Natural killer cell (primary cell): ENCODE results near the gene LILRA2. TPM values are rescaled to one million over a fixed set of nuclear protein-coding genes. Genes with fewer than 3 reads are reported as not detected.

Source experiments
- ATAC-seq, 3 donors: fragments of 150-1000 bp in 2 of 3; fragments of 200-7000 bp in 1 of 3; cut with Tn5 transposase; 1 replicate in 1 of 3; 2 replicates in 2 of 3; pipeline ENCODE4 v1.10.0; 2021; ENCODE audit warnings: mild to moderate bottlenecking in 2 of 3, moderate library complexity in 2 of 3
- DNase-seq, 2 donors: peaks; one replicate each; pipeline versions ENCODE4 v3.0.0 to v3.0.0-alpha.2; 2013 to 2021; ENCODE audit warnings: mixed read lengths in 1 of 2
- H3K27ac ChIP-seq: one replicate; pipeline ENCODE4 v1.5.1; 2013; ENCODE audit warnings: mild to moderate bottlenecking, low read length
- H3K27me3 ChIP-seq: one replicate; pipeline ENCODE4 v1.6.1; 2013; ENCODE audit warnings: low read length; ENCODE audit not compliant: control insufficient read depth, insufficient read depth
- H3K36me3 ChIP-seq: one replicate; pipeline ENCODE4 v1.6.1; 2013; ENCODE audit warnings: low read length; ENCODE audit not compliant: control insufficient read depth, insufficient read depth
- H3K4me1 ChIP-seq: one replicate; pipeline ENCODE4 v1.6.1; 2013; ENCODE audit warnings: low read length; ENCODE audit not compliant: control insufficient read depth, insufficient read depth
- H3K4me3 ChIP-seq: one replicate; pipeline ENCODE4 v1.5.1; 2013; ENCODE audit warnings: low read length
- H3K9me3 ChIP-seq: one replicate; pipeline ENCODE4 v1.6.1; 2013; ENCODE audit warnings: low read length; ENCODE audit not compliant: control insufficient read depth, insufficient read depth
- H3K27ac Mint-ChIP-seq, 2 donors: one replicate each; pipeline ENCODE4 v1.8.0; 2022; ENCODE audit warnings: mild to moderate bottlenecking in 2 of 2, mixed read lengths in 2 of 2, moderate library complexity in 1 of 2
- H3K27me3 Mint-ChIP-seq, 2 donors: one replicate each; pipeline ENCODE4 v1.8.0; 2022; ENCODE audit warnings: low read depth in 2 of 2, mixed read lengths in 2 of 2
- H3K36me3 Mint-ChIP-seq: one replicate; pipeline ENCODE4 v1.8.0; 2022; ENCODE audit warnings: mixed read lengths
- H3K4me1 Mint-ChIP-seq, 2 donors: one replicate each; pipeline ENCODE4 v1.8.0; 2022; ENCODE audit warnings: mixed read lengths in 2 of 2
- H3K4me3 Mint-ChIP-seq: one replicate; pipeline ENCODE4 v1.8.0; 2022; ENCODE audit warnings: mild to moderate bottlenecking, moderate library complexity, mixed read lengths
- H3K9me3 Mint-ChIP-seq, 2 donors: one replicate each; pipeline ENCODE4 v1.8.0; 2022; ENCODE audit warnings: mixed read lengths in 2 of 2
- CTCF ChIP-seq: fragments of 200-600 bp; IDR thresholded peaks from one replicate; pipeline ENCODE4 v1.8.0; 2022; ENCODE audit warnings: antibody characterized with exemption
- WGBS: methylation state at CpG from one replicate; pipeline ENCODE4 v1.1.7; 2013; ENCODE audit warnings: missing lambda C conversion rate; ENCODE audit not compliant: insufficient coverage; 5-methylcytosine and 5-hydroxymethylcytosine counted together
- intact Hi-C: fragments of 100-400 bp; cut with micrococcal nuclease; formaldehyde crosslinking; loops from one replicate; pipeline ENCODE4 v1.14.2; 2022
- total RNA-seq, 4 donors: library from RNA; stranded (reverse); fragments of 120-200 nt in 1 of 4; gene quantifications; one replicate each; pipeline versions ENCODE4 v1.2.3 to v1.2.4, GENCODE V29; 2013 to 2022

Gene LILRA2
- total RNA-seq, 3 donors from 2014 or later (not counting 1 experiment from before 2014, with no cell fraction given): 1.4 to 8.4 (median 5.6) TPM

GRCh38 chr19:54551950-54552912, 21.4 kb upstream of the LILRA2 start:
- H3K36me3 Mint-ChIP-seq: no peaks in the 10 kb centered on the region
- H3K4me3 Mint-ChIP-seq: no peak overlapping the region
- no peaks in the 10 kb centered on the region for H3K9me3 ChIP-seq
- peaks cover 18 to 22% of the 10 kb centered on the region in 2 donors for H3K4me1 Mint-ChIP-seq
- no peak for TF ChIP-seq CTCF
- 56% methylated on average over 22 of the region's 22 CpGs for WGBS
- peak overlapping the region in 1 of 2 donors; percentile 78 for H3K27ac Mint-ChIP-seq
- H3K9me3 Mint-ChIP-seq: no peaks in the 10 kb centered on the region
- H3K4me1 ChIP-seq: peaks cover 24% of the 10 kb centered on the region
- no peaks in the 10 kb centered on the region for H3K36me3 ChIP-seq
- peaks cover 24 to 28% of the 10 kb centered on the region in 2 donors for H3K27me3 Mint-ChIP-seq
- intact Hi-C loops: loop anchor here (1.0 to 5.0 kb wide), 4 partner anchors 10 to 70 kb away; no protein-coding TSS in a partner anchor
- H3K27me3 ChIP-seq: peaks cover 15% of the 10 kb centered on the region
- ATAC-seq (peak; percentile 2 to 19 (median 7)), DNase-seq (peak in 1 of 2 donors; percentile 21)
- H3K27ac ChIP-seq: no peak overlapping the region
- H3K4me3 ChIP-seq: no peak overlapping the region

GRCh38 chr19:54552913-54553310, 20.7 kb upstream of the LILRA2 start:
- DNase-seq: peak in 1 of 2 donors; percentile 12
- no peak for TF ChIP-seq CTCF
- Mint-ChIP-seq H3K4me1 (peaks cover 18 to 22% of the 10 kb centered on the region in 2 donors), H3K27ac (peak overlapping the region in 1 of 2 donors; percentile 10), H3K4me3 (no peak overlapping the region), H3K36me3 (no peaks in the 10 kb centered on the region), H3K27me3 (peaks cover 24 to 29% of the 10 kb centered on the region in 2 donors), H3K9me3 (no peaks in the 10 kb centered on the region)
- H3K9me3 ChIP-seq: no peaks in the 10 kb centered on the region
- peaks cover 24% of the 10 kb centered on the region for H3K4me1 ChIP-seq
- H3K36me3 ChIP-seq: no peaks in the 10 kb centered on the region
- no peak overlapping the region for H3K27ac ChIP-seq
- intact Hi-C loops: loop anchor here (5.0 kb wide), 2 partner anchors 36 to 71 kb away; no protein-coding TSS in a partner anchor
- 93% methylated on average over 15 of the region's 15 CpGs for WGBS
- peaks cover 15% of the 10 kb centered on the region for H3K27me3 ChIP-seq
- no peak for ATAC-seq
- no peak overlapping the region for H3K4me3 ChIP-seq

- Mint-ChIP-seq H3K36me3 (no peaks in the 10 kb centered on the region), H3K27ac (no peak overlapping the region), H3K4me1 (peaks cover 18 to 22% of the 10 kb centered on the region in 2 donors), H3K27me3 (peaks cover 34 to 40% of the 10 kb centered on the region in 2 donors), H3K9me3 (no peaks in the 10 kb centered on the region), H3K4me3 (no peak overlapping the region)
- Histone ChIP-seq H3K36me3 (no peaks in the 10 kb centered on the region), H3K27me3 (peaks cover 12% of the 10 kb centered on the region), H3K4me3 (no peak overlapping the region), H3K4me1 (peaks cover 24% of the 10 kb centered on the region), H3K9me3 (no peaks in the 10 kb centered on the region), H3K27ac (no peak overlapping the region)
- DNase-seq (no peak), ATAC-seq (no peak)
- intact Hi-C loops: loop anchor here (5.0 kb wide), 2 partner anchors 37 to 72 kb away; no protein-coding TSS in a partner anchor
- TF ChIP-seq CTCF: no peak
- 94% methylated on average over 10 of the region's 10 CpGs for WGBS
Observed at GRCh38 chr19:54554006-54554405, 19.6 kb upstream of the LILRA2 start.
